ENCODE measurements around the gene CNTN6. TPM values are rescaled to one million over a fixed set of nuclear protein-coding genes. Genes with fewer than 3 reads are reported as not detected.

CNTN6 gene
- total RNA-seq, result 0.29 TPM
- long read RNA-seq, result 0 reads

DNA sequence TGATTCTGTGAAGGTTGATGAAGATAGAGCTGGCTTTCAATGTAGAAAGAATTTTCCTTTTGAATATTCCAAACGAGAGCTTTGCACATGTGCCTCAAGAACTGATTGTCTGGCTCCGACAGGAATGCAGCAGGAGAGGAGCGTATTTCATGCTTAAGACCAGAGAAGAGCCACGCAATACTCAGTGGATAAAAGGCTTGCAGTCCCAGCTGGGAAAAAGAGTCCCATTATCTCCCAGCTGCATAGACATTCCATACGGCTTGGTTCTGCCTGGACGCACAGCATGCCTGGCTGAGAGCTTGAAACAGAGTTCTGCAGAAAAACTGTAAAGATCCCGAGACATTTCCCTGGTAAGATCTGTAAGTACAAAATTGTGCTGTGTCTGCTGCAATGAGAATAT, at the start of gene CNTN6:
TSS of gene CNTN6 (plus strand) at position 254 of the 400 bp plus-strand sequence. CDS start 54,985 bp downstream, outside the sequence.
- DNase-seq (ENCODE audit: low spot score), result no peak

DNA sequence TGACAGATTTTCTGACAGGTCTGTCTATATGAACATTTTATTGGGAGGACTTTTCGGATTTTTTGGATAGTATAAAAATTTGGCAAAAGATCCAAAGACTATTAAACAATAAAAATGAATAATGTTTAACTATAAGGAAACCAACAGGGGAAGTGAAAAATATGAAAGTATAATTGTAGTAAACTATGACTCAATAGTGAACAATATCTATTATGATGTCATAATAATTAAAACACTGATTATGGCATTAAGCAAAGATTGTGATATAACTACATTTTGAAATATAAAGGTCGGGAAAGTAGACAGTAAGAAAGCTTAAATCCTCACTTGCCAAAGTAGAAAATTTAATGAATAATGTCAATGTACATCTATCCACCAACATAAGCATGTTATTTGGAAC, 44.3 kb upstream of the CNTN6 start:
- no peak for DNase-seq (ENCODE audit: low spot score)

DNA sequence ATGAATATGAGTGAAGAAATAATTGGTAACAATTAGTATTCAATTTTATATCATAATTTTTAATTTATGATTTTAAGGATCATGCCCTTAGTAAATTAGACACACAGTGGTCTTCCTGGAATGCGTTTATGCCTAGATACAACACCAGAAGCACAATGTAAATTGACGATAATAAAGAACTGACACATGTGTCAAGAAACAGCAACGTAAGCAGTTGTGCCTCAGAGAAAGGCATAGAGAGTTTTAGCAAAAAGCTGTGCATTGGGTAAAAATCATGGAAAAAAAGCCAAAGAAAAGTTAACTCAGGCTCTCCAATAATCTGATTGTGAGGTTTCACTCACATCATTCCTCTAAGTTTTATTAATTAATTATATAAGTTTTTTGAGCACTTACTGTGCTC, 37.0 kb upstream of the CNTN6 start:
- no peak for DNase-seq (ENCODE audit: low spot score)

DNA sequence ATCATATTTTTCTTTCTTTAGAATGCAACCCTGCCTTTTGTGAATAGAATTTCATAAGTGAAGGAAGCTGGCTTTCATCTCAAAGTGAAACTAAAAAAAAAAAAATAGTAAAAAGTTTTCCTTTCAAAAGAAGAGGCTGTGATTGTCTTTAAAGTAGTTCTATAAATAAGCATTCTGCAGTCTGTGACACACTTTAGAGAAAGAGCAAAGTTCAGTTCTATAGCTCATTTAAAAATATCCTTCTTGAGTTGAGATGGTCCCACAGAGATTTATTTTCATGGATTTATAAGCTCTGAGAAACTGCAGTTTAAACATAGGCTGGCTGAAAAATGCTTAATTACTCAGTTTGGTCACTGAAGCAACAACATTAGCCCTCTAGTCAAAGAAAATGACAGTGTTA, 36.1 kb upstream of the CNTN6 start:
- no peak for DNase-seq (ENCODE audit: low spot score)

DNA sequence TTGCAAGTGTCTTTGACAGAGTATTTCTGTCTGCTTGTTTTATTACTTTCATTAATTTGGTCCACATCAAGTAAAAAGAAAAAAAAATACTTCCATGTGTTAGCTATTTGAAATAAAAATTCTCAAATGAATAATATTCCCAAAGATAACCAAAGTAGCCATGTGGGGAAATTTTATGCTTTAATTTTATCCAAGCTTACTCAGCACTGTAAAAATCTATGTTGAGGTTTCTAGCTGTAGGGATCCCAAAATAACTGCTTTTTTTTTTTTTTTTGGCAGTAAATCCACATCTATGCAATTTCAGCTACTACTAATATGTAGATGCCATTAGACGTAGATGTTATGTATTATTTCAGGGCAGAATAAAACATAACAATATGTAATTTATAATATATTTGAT, 35.4 kb upstream of the CNTN6 start:
- no peak for DNase-seq (ENCODE audit: low spot score)

DNA sequence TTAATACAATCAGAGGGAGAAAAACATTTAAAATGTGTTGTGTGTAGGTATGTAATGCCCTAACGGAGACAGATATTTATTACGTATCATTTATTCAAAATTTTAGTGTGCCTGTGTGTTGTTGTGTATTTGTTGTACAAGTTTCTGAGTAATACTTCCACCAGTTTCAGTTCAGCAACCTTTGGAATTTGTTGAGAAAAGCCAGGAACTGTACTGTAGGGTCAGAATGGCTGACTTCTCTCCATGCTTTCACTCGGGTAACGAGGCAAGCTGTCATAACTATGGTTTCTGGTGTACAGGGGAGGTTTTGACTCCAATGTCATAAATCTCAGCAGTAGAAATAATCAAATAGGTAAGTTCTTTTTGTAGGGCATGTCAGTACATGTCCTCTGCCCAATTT, 23.8 kb upstream of the CNTN6 start:
- DNase-seq (ENCODE audit: low spot score), result no peak

DNA sequence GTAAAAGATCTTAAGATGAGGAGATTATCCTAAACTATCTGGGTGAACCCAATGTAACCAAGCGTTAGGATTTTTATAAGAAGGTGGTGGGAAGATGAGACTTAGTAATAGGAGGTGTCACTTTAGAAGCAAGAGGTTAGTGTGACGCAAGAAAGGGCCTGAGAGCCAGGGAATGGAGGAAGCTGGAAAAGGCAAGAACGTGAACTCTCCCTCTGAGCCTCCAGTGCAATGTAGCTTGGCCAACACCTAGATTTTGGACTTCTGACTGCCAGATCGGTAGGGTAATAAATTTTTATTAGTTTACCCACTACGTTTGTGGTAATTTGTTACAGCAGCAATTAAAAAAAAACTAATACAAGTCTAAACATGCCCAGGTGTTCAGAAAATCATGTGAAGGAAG, 20.8 kb upstream of the CNTN6 start:
- no peak for DNase-seq (ENCODE audit: low spot score)

DNA sequence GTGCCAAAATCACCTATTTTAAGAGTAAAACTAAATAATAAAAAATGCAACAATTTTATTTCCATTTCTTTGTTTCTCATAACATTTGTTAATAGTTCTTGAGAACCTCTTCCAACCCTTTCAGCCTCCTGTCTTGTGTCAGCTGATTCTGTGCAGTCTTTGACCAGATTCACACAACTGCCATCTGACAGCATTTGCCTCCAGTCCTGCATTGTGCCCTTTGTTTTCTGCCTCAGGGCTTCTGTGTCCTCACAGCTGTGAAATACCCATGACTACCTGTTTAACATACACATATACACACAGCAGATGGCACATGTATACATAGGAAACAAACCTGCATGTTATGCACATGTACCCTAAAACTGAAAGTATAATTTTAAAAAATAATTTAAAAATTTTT, 13.2 kb upstream of the CNTN6 start:
- no peak for DNase-seq (ENCODE audit: low spot score)

DNA sequence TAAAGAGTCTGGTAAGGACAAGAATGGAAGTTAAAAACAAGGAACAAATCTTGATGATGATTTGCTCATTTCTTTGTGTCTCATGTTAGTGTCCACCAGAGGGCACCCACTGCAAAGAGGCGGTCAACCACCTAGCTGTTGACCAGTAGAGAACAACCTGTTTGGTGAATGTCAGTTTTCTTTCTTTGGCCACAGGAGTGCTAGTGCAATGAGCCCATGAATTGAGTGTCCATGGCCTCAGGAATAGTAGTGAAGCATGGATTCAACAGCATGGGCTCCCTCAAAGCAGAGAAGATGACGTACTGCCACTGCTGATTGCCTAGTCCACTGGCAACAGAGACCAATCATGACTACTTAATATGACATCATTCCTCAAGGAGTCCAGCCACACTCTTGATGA, 10.7 kb upstream of the CNTN6 start:
- no peak for DNase-seq (ENCODE audit: low spot score)

DNA sequence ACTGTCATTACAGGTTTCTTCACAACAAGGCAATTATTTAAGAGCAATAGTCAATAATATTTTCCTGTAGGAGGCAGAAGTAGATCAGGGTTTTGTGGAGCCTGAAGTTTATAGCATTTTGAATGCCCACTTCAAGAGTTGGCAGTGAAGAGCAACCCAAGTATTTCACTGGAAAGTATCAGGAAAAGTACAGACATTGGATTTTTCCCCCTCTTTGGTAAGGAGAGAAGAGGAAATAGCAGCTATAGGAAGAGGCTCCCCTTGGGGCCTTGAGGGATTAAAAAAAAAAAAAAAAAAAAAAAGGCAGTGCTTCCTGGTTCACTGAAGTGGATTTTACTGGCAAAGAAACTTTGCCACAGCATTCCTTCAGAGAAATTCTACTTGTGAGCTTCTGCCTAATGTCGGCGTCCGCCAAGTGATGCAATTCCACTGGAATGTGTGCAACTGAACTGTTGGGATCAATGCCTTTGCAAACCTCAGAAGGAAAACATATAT, 5.7 kb upstream of the CNTN6 start:
- no peak for DNase-seq (ENCODE audit: low spot score)

DNA sequence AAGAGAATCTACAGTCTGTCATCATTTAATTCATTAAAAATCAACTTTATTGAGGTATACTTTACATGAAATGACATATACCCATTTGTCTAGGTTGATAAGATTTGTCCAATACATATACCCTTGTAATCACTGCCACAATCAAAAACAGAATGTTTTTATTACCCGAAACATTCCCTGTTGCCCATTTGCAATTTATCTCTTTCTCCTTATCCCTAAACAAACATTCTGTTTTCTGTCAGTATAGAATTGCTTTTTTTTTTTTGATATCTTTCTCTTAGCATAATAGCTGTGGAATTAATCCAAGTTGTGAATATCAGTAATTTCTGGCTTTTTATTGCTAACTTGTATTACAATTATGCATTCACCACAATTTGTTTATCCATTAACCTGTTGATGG, 4.3 kb upstream of the CNTN6 start:
- no peak for DNase-seq (ENCODE audit: low spot score)

DNA sequence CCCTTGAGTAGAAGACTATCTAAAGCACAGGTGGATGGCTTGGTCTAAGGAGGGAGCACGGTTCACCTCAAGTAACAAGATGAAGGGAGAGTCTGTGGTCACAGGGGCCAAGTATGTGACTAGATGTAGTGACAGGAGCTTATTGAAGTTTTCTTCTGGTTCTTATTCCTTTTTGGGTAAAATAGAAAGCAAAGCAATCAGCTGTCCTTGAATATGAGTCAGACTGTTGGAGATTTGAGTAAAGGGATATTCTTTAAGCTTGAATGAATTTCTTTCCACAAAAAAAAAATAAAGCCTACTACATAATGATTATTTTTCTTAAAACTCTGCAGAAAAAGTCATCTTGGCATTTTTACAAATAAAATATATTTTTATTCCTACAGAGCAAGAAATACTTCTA, 1.5 kb upstream of the CNTN6 start:
- DNase-seq (ENCODE audit: low spot score), result no peak

DNA sequence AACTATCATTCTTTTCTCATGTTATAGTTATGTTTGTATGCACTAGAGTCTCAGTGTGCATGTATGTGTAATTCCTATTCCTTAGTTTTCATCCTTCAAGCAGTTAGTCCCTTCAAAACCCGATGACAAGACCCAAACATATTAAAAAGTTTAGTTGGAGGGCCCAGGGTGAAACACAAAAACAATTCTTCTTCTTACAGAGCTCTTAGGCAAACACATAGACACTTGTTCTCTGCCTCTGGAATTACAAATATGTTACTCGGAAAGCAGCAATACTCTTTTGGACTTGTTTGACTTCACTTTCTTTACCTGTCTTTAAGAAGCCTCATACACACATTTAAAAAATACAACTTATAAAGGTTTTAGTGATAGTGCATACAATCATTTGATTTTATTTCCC, 763 bp upstream of the CNTN6 start:
- no peak for DNase-seq (ENCODE audit: low spot score)

DNA sequence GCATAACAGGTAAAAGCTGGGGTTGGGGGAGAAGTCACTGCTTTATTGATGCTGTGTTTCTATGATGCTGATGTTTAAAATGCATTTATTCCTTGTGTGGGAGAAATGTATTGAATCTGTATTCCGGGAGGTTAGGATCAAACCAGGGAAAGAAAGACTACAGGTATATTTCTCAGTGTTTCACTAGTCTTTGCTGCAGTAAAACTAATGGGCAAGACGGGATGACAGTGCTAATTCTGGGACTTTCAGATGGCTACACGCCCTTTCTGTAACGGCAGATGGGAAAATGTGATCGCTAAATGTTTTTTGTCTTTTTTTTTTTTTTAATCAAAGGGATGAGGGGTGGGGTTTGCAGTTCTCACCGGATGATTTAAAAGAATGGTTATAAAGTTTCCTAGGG, 393 bp downstream of the CNTN6 start:
- DNase-seq (ENCODE audit: low spot score), result no peak

DNA sequence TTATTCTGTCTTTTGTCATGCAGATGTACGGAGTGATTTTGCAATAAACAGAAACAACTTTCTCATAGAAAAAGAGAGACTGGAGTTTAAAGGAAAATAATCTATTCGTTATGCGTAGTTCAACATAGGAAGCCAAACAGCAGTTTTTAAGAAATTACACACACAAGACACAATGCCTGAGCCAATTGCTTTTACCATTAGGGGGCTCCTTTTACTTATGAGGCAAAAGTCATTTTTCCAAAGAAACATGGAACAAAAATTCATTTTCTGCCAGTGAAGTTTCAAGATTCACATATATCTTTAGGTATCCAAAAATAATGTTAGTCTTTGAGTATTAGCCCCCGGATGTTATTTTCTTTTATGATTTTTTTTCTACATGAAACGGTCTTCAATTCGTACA, 10.7 kb downstream of the CNTN6 start:
- no peak for DNase-seq (ENCODE audit: low spot score)

DNA sequence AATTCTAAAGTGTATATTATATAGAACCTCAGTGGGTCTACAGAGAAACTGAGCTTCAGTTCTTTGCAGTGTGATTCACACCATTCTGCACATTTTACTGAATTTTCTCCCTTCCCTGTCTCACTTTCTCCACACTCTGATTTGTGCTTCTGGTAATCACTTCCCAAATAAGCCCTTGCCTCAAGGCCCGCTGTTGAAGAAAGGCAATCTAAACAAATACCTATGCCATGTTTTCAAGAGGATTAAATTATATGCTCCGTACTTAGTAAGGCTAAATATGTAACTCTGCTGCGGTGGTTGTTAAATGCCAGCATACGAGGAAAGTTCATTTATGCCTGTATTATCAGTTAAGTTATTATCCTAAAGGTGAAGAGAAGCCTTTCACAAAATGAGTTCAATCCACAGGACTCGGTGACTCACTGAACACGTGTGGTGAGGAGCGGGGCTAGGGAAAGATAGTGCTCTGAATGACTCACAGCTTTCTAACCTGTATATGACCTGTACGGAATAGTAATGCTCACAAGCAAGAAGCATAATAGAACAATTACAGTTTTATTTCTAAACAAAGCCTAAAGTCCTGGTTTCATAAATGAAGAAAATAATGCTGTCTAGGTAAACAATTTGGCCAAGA, 25.1 kb downstream of the CNTN6 start:
- no peak for DNase-seq (ENCODE audit: low spot score)

DNA sequence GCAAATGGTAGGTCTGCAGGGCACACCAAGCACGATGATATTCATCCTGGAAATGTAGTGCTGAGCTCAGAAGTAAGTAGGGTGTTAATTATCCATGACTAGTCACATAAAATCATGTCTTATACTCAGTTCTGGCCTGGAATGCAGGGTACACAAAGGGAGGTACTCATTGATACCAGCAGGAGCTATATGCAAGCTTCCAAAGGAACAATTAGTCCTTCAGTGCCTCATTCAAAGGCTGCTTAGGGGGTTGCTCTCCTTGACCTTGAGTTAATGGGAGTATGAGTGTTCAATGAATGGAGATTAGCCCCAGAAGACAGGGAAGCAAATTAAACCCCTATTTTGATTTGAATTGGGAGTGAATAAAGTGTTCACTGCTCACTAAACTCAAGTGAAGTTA, 38.3 kb downstream of the CNTN6 start:
- no peak for DNase-seq (ENCODE audit: low spot score)

DNA sequence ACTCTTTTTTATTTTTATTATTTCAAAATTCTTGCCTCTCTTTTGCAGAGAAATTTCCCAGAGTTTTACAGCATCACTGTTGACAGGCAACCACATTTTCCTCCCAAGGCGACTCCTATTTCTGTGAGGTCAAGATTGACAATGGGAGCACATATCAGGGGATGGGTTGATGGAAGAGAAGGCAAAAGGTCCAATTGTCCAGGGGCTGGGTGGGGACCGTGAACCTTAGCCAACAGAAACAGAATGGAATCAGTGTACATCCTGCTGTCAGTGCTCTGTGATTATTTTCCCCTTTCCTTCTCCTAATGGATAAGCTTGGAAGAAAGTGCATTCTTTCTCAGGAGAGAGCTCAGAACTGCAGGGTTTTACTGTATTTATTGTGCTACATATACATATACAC, 42.4 kb downstream of the CNTN6 start:
- DNase-seq (ENCODE audit: low spot score), result no peak

DNA sequence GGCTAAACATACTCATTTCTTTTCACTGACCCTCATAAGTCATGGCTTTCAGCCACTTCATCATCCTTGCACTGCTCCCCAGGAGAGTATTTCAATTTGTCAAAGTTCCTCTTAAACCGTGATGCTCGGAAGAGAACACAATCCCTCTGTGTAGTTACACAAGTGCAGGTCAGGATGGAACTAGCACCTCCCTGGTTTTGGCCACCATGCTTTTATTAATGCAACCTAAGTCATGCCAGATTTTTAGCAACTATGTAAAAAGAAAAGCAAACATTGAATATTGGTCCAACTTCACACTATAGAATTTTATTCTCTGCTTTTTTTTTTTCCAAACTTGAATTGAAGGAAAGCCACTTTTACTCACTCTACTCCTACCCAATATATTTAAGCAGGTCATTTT, 45.2 kb downstream of the CNTN6 start:
- DNase-seq (ENCODE audit: low spot score), result no peak

DNA sequence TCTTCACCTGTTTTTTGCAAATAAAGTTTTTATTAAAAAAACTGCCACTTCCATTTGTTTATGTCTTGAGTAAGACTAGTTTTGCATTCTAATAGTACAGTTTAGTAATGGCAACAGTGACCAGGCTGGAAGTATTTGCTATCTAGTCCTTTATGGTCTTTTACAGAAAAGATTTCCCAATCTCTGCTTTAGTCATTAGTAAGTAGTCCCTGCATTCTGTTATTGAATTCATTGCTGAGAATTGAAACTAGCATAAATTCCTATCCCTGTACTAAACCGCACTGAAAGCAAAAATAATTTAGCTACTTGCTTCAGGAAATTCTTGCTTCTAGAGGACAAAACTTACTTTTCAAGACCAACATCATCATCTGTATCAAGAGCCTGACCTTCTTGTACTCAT, 46.2 kb downstream of the CNTN6 start:
- no peak for DNase-seq (ENCODE audit: low spot score)

DNA sequence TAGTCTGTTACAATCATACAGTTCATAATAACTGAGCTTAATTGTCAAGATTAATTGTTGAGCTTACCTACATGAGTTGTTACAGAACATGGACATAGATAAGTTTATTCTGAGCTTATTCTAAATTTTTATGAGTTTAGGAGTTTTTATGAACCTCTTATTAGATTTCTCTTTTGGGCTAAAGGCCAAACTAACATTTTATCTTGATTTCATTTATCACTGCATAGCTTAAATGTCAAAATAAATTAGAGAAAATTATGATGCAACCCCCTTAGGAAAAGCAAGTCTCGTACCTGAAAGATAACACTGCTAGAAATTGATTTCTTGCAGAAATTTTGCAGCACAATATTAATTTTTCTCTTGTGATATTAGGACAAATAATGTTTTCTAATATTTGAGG, 54.5 kb downstream of the CNTN6 start:
- DNase-seq (ENCODE audit: low spot score), result no peak

DNA sequence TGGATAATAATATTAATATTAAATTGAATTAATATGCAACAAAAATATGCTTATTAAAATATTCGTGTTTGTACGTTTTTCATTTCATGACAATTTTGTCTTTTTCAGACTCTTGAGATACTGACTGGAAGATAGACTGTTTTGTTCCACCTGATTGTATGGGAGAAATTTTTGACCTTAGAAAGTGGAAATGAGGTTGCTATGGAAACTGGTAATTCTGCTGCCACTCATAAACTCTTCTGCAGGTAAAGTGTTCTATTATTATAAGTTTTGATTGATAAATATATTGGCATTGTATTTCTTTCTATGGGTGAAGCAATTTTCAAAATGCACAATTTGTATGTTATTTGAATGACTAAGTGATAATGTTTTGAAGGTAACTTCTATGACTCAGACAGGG, 55.0 kb downstream of the CNTN6 start:
- DNase-seq (ENCODE audit: low spot score), result no peak

DNA sequence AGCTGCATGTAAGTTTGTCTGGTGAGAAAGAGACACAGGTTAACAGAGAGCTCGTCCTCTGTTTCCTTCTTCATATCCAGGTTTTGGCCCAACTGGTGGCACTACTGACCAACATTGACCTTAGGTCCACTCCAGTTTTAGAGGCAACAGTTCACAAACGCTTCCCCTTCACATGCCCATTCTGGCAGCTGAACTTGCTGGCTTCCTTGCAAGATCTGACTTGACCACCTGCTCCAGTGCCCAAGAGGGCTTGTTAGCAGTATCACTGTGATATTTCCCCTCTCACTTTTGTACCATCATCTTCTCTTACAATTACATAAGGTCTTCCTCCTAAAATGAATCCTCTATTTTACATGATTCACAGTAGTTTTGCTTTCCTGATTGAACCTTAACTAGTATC, 71.3 kb downstream of the CNTN6 start:
- DNase-seq (ENCODE audit: low spot score), result no peak

DNA sequence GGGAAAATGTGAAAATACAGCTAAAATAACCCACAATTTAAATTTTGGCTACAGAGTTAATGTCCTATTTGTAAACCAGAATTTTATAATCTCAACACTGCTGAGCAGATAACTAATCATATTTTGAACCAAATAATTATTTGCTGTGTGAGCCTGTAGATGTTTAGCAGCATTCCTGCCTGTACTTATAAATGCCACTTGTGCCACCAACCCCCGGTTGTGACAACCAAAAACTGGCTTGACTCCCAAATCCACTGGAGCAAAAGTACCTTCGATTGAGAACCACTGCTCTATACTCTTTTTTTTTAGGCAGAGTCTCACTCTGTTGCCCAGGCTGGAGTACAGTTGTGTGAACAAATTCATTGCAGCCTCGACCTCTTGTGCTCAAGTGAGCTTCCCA, 78.5 kb downstream of the CNTN6 start:
- DNase-seq (ENCODE audit: low spot score), result no peak

Data from mesenteric fat pad (tissue), 1 donor.